Kidney epithelial cell (primary cell): ENCODE measurements around the gene MED16. TPM values are rescaled to one million over a fixed set of nuclear protein-coding genes. Genes with fewer than 3 reads are reported as not detected.

ENCODE experiments used
- DNase-seq: peaks from one replicate; pipeline ENCODE4 v3.0.0-alpha.2; 2010; ENCODE audit warnings: low read depth
- H3K27me3 ChIP-seq: 2 replicates; pipeline ENCODE4 v1.6.0; 2011; ENCODE audit warnings: low read length; ENCODE audit not compliant: control insufficient read depth, insufficient read depth
- H3K36me3 ChIP-seq: 2 replicates; pipeline ENCODE4 v1.5.1; 2011; ENCODE audit warnings: low read length; ENCODE audit not compliant: control insufficient read depth, insufficient read depth
- H3K4me3 ChIP-seq: 2 replicates; pipeline ENCODE4 v1.5.1; 2011; ENCODE audit warnings: low read depth, mild to moderate bottlenecking, control low read depth, low read length
- total RNA-seq: library from RNA; depleted of rRNA; stranded (reverse); fragments of >200 nt; gene quantifications from 2 replicates; pipeline ENCODE4 v1.2.3, GENCODE V29; 2015
- TF ChIP-seq, protein P1 (sequence below): IDR thresholded peaks from 2 replicates; pipeline ENCODE4 v1.5.1; 2011; ENCODE audit warnings: mild to moderate bottlenecking, moderate library complexity, low read length, control low read depth, inconsistent platforms; ENCODE audit not compliant: insufficient read depth, poor library complexity, severe bottlenecking

The MED16 gene, protein sequence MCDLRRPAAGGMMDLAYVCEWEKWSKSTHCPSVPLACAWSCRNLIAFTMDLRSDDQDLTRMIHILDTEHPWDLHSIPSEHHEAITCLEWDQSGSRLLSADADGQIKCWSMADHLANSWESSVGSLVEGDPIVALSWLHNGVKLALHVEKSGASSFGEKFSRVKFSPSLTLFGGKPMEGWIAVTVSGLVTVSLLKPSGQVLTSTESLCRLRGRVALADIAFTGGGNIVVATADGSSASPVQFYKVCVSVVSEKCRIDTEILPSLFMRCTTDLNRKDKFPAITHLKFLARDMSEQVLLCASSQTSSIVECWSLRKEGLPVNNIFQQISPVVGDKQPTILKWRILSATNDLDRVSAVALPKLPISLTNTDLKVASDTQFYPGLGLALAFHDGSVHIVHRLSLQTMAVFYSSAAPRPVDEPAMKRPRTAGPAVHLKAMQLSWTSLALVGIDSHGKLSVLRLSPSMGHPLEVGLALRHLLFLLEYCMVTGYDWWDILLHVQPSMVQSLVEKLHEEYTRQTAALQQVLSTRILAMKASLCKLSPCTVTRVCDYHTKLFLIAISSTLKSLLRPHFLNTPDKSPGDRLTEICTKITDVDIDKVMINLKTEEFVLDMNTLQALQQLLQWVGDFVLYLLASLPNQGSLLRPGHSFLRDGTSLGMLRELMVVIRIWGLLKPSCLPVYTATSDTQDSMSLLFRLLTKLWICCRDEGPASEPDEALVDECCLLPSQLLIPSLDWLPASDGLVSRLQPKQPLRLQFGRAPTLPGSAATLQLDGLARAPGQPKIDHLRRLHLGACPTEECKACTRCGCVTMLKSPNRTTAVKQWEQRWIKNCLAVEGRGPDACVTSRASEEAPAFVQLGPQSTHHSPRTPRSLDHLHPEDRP
- total RNA-seq = 40.1 and 41.4 TPM in 2 replicates

DNA sequence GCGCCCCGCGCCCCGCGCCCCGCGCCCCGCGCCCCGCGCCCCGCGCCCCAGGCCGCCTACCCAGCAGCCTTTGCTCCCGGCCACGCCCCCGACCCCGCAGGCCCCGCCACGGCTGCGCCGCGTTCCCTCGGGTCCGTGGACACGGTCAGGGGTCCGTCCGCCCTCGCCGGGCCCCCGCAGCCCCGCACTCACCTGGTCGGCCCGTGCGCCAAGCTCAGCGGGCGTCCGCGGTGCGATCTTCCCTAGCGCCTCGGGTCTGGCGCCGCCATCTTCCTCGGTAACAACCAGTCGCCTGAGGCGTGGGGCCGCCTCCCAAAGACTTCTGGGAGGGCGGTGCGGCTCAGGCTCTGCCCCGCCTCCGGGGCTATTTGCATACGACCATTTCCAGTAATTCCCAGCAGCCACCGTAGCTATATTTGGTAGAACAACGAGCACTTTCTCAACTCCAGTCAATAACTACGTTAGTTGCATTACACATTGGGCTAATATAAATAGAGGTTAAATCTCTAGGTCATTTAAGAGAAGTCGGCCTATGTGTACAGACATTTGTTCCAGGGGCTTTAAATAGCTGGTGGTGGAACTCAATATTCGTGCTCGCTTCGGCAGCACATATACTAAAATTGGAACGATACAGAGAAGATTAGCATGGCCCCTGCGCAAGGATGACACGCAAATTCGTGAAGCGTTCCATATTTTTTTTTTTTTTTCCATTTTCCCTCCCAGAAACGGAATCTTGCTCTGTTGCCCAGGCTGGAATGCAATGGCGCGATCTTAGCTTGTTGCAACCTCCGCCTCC is at the start of gene MED16, which contains the start of gene RNU6-9:
MED16 (minus strand) TSS at position 294 of the 796 bp plus-strand sequence. CDS start 2,056 bp downstream, outside the sequence.
RNU6-9 (plus strand) TSS at position 591 of the 796 bp plus-strand sequence.
- TF ChIP-seq, protein P1, sequence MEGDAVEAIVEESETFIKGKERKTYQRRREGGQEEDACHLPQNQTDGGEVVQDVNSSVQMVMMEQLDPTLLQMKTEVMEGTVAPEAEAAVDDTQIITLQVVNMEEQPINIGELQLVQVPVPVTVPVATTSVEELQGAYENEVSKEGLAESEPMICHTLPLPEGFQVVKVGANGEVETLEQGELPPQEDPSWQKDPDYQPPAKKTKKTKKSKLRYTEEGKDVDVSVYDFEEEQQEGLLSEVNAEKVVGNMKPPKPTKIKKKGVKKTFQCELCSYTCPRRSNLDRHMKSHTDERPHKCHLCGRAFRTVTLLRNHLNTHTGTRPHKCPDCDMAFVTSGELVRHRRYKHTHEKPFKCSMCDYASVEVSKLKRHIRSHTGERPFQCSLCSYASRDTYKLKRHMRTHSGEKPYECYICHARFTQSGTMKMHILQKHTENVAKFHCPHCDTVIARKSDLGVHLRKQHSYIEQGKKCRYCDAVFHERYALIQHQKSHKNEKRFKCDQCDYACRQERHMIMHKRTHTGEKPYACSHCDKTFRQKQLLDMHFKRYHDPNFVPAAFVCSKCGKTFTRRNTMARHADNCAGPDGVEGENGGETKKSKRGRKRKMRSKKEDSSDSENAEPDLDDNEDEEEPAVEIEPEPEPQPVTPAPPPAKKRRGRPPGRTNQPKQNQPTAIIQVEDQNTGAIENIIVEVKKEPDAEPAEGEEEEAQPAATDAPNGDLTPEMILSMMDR = no peak
- DNase-seq = peak; percentile 54
- Histone ChIP-seq H3K36me3 (peaks cover 2% of the 10 kb centered on the region), H3K4me3 (peak within 1 kb of the TSS; percentile 90), H3K27me3 (no peaks in the 10 kb centered on the region)

DNA sequence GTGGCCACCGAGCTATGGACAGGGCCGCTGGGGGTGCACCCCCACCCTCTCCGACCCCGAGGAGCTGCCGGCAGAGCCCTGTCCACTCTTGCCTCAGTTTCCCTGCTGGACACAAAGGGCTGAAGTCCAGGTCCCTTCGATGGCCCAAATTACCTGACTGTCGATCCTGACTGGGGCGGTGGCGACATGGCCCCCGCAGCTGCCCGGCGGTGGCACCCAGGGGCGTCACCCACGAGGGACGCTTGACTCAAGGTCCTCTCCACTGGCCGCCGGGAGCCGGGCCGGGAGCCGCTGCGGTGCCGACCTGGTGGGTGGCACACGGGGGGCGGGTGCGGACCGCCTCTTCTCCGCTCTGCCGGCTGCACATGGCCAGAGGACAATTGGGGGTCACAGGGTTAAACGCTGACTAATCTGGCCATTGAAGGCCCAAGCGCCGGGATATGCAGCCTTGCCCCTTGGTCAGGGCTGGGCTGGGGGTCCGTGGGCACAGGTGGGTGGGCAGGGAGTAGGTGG is 49.2 kb upstream of the MED16 start:
- Histone ChIP-seq H3K27me3 (no peaks in the 10 kb centered on the region), H3K36me3 (no peaks in the 10 kb centered on the region), H3K4me3 (no peak overlapping the region)
- TF ChIP-seq, protein P1 = no peak
- DNase-seq = no peak

DNA sequence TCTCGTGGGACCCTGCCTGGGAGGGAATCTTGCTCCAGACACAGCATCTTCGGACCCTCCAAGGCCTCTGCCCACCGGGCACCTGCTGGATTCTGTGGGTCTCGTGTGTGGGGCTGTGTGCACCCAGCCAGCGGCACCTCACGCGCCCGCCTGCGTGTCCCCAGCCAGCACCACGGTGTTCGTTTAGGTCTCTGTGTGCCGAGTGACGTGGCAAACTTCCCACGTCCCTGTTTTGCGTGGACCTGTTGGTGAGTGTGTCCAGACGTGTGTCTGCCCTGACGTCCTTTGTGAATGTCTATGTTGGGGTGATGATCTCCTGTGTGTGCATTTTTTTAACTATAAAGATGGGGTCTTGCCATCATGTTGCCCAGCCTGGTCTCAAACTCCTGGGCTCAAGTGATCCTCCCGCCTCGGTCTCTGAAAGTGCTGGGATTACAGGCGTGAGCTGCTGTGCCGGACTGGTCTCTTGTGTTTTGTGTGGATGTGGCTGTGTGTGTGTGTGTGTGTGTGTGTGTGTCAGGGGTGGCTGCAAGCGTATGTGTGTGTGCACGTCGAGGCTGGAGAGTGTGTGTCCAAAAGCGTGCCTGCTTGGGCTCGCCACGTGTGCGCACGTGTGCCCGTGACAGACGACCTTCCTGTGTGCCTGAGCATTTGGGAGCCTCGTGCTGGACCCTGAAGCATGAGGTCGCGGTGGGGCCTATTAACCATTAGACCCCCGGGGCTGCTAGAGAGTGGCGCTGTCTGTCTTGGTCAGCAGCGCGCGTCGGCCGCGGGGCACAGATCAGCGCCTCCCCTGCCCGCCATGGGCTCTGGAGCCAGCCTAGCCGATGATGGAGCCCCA is 48.5 kb upstream of the MED16 start:
- Histone ChIP-seq H3K27me3 (no peaks in the 10 kb centered on the region), H3K4me3 (no peak overlapping the region), H3K36me3 (no peaks in the 10 kb centered on the region)
- TF ChIP-seq, protein P1 = no peak
- DNase-seq = no peak

DNA sequence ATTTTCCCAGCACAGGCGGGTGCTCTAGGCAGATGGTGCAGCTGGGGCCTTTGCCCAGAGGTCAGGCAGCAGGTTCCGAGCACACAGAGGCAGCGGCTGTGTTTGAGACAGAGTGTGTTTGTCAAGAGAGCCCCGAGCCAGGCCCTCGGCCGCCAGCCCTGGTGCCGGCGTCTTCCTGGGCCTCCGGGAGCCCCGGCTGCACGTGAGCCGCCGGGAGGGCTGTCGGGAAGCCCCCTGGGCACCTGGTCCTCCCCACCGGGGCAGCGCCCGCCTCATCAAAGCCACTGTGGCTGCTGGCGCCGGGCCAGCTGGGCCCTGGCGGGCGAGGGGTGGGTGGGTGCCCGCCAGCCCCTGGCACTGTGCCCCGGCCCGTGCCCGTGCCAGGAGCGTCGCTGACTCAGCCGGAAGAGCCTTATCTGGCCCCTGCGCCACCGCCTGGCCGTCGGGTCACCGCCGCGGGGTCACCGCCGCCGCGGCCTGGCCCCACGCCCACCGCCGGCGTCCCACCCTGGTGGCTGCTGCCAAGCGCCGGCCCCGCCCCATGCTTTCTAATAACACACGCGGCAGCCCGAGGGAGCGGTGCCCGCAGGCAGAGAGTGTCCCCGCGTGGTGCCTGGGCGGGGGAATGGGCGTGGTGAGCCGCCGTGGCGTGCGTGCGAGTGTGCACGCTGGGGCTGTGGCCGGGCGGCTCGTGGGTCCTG is 47.8 kb upstream of the MED16 start:
- no peaks in the 10 kb centered on the region for H3K27me3 ChIP-seq
- no peaks in the 10 kb centered on the region for H3K36me3 ChIP-seq
- TF ChIP-seq, protein P1 = no peak
- DNase-seq = no peak
- H3K4me3 ChIP-seq = no peak overlapping the region
